Lower leg skin (tissue), 3 donors: ENCODE measurements around the gene DNAH12.

Experiments
- POLR2A ChIP-seq, 2 donors: fragments of 450-650 bp; IDR thresholded peaks; one replicate each; pipeline ENCODE4 v1.6.1; 2016 to 2017; ENCODE audit warnings: antibody characterized with exemption in 2 of 2, mild to moderate bottlenecking in 1 of 2, moderate library complexity in 1 of 2
- TF ChIP-seq, protein P1 (sequence below), 3 donors: fragments of 450-650 bp; IDR thresholded peaks; one replicate each; pipeline ENCODE4 v1.5.1; 2016; ENCODE audit warnings: antibody characterized with exemption in 3 of 3, mild to moderate bottlenecking in 3 of 3, moderate library complexity in 2 of 3

GRCh38 chr3:57298041-57298440 lies 246.1 kb downstream of the DNAH12 start:
- TF ChIP-seq POLR2A (IDR thresholded peaks at IDR 0.05) = no peak
- TF ChIP-seq, protein P1, sequence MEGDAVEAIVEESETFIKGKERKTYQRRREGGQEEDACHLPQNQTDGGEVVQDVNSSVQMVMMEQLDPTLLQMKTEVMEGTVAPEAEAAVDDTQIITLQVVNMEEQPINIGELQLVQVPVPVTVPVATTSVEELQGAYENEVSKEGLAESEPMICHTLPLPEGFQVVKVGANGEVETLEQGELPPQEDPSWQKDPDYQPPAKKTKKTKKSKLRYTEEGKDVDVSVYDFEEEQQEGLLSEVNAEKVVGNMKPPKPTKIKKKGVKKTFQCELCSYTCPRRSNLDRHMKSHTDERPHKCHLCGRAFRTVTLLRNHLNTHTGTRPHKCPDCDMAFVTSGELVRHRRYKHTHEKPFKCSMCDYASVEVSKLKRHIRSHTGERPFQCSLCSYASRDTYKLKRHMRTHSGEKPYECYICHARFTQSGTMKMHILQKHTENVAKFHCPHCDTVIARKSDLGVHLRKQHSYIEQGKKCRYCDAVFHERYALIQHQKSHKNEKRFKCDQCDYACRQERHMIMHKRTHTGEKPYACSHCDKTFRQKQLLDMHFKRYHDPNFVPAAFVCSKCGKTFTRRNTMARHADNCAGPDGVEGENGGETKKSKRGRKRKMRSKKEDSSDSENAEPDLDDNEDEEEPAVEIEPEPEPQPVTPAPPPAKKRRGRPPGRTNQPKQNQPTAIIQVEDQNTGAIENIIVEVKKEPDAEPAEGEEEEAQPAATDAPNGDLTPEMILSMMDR (IDR thresholded peaks at IDR 0.05) = no peak
